Measurements from ENCODE around the gene FBLN1. TPM values are rescaled to one million over a fixed set of nuclear protein-coding genes. Genes with fewer than 3 reads are reported as not detected.
A peak's percentile ranks its signal among the peaks of the same experiment; 100 is the strongest.

Gene FBLN1
- total and polyA plus RNA-seq, 2 of the 13 experiments (the other 11 are each of a cell fraction or from before 2014, with no cell fraction given), result 37.3 to 103 TPM

GRCh38 chr22:45483918-45484499, 18.7 kb upstream of the FBLN1 start (continued):
- no peak for TF ChIP-seq ZNF564 (CRISPR knock-in tag; IDR thresholded peaks at IDR 0.05)
- peak; percentile 30; the same call in 1 of the 2 replicates for TF ChIP-seq POLR2AphosphoS5 (IDR thresholded peaks at IDR 0.05; ENCODE audit: low read depth, low read length)
- no peak for TF ChIP-seq SUZ12 (IDR thresholded peaks at IDR 0.05; ENCODE audit: low read depth, low read length)
- no peak for TF ChIP-seq MLXIP (CRISPR knock-in tag; IDR thresholded peaks at IDR 0.05; ENCODE audit: borderline replicate concordance)
- peak; percentile 30; the same call in 1 of the 2 replicates for TF ChIP-seq ZNF788 (CRISPR knock-in tag; IDR thresholded peaks at IDR 0.05; ENCODE audit: borderline replicate concordance)
- TF ChIP-seq ISL2 (CRISPR knock-in tag; IDR thresholded peaks at IDR 0.05), result peak; percentile 31; the same call in 1 of the 2 replicates
- no peak for TF ChIP-seq NFIC (IDR thresholded peaks at IDR 0.05; ENCODE audit: low read length)
- no peak; the same call in 1 of the 2 replicates for TF ChIP-seq GMEB1 (CRISPR knock-in tag; IDR thresholded peaks at IDR 0.05; ENCODE audit: borderline replicate concordance)
- no peak for TF ChIP-seq ZNF629 (CRISPR knock-in tag; conservative IDR thresholded peaks at IDR 0.05)
- no peak for TF ChIP-seq ZBTB49 (CRISPR knock-in tag; IDR thresholded peaks at IDR 0.05; ENCODE audit: borderline replicate concordance)
- no peak for TF ChIP-seq SMARCE1 (IDR thresholded peaks at IDR 0.05; ENCODE audit: borderline replicate concordance)
- 0 out of 4 replicates have a peak, but pooled peaks of 1 of the 2 experiments have one; percentile 37 for TF ChIP-seq HMGXB4 (CRISPR knock-in tag; IDR thresholded peaks at IDR 0.05; ENCODE audit: borderline replicate concordance in 1 of 2, low read depth in 1 of 2)
- no peak for TF ChIP-seq HIC2 (CRISPR knock-in tag; IDR thresholded peaks at IDR 0.05; ENCODE audit: low read depth)
- TF ChIP-seq RFXANK (CRISPR knock-in tag; IDR thresholded peaks at IDR 0.05), result no peak
- TF ChIP-seq, protein P1, sequence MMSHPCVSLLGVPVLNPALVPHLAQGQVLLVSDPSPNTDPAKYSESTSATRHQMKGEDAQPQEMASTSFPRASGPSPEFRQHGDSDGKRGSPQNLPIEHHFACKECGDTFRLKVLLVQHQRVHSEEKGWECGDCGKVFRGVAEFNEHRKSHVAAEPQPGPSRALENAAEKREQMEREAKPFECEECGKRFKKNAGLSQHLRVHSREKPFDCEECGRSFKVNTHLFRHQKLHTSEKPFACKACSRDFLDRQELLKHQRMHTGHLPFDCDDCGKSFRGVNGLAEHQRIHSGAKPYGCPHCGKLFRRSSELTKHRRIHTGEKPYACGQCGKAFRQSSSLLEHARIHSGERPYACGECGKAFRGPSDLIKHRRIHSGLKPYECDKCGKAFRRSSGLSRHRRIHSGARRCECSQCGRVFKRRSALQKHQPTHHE (CRISPR knock-in tag; IDR thresholded peaks at IDR 0.05; ENCODE audit: borderline replicate concordance), result no peak
- no peak for TF ChIP-seq MAFG (CRISPR knock-in tag; IDR thresholded peaks at IDR 0.05)
- no peak for TF ChIP-seq ZNF350 (CRISPR knock-in tag; IDR thresholded peaks at IDR 0.05; ENCODE audit: borderline replicate concordance, low read depth)

All from HepG2 (cell line).